Activated naive CD4-positive, alpha-beta T cell treated with anti-CD3 and anti-CD28 coated beads, Interleukin-2, amount 50 U/mL, for 72 hours (primary cell): ENCODE data around the gene CFAP97D2. TPM values are rescaled to one million over a fixed set of nuclear protein-coding genes. Genes with fewer than 3 reads are reported as not detected.
"Not testable (repeated sequence)": the region's sequence is repeated elsewhere in the genome, so short reads cannot be mapped to it uniquely, and the experiment has no call there.

Source experiments
- ATAC-seq, 2 donors: fragments of 150-1000 bp; cut with Tn5 transposase; 2 replicates each; pipeline ENCODE4 v1.10.0; 2021; ENCODE audit warnings: mild to moderate bottlenecking in 2 of 2, moderate library complexity in 2 of 2
- DNase-seq, 2 donors: peaks; one replicate each; pipeline ENCODE4 v3.0.0; 2021 to 2022; ENCODE audit warnings: low spot score in 2 of 2
- H3K27ac Mint-ChIP-seq, 2 donors: one replicate each; pipeline ENCODE4 v1.8.0; 2022; ENCODE audit warnings: mild to moderate bottlenecking in 2 of 2, mixed read lengths in 2 of 2
- H3K36me3 Mint-ChIP-seq, 2 donors: one replicate each; pipeline ENCODE4 v1.8.0; 2022; ENCODE audit warnings: mixed read lengths in 2 of 2
- H3K9me3 Mint-ChIP-seq, 2 donors: one replicate each; pipeline ENCODE4 v1.8.0; 2022; ENCODE audit warnings: mixed read lengths in 2 of 2
- total RNA-seq, 2 donors: library from RNA; stranded (reverse); gene quantifications; one replicate each; pipeline ENCODE4 v1.2.3, GENCODE V29; 2022

CFAP97D2 gene
- total RNA-seq, 2 donors from 2014 or later: not detected

GRCh38 chr13:114141261-114141996 is 37.6 kb upstream of the CFAP97D2 start:
- Mint-ChIP-seq H3K9me3 (peaks cover 0 to 4% of the 10 kb centered on the region in 2 donors), H3K36me3 (peaks cover 0 to 4% of the 10 kb centered on the region in 2 donors), H3K27ac (no peak overlapping the region)
- no peak for DNase-seq
- ATAC-seq: no peak

- Mint-ChIP-seq H3K9me3 (peaks cover 0 to 4% of the 10 kb centered on the region in 2 donors), H3K27ac (no peak overlapping the region), H3K36me3 (peaks cover 0 to 4% of the 10 kb centered on the region in 2 donors)
- peak in 1 of 2 donors; percentile 4 for ATAC-seq
- no peak for DNase-seq
These were observed 36.9 kb upstream of the CFAP97D2 start for GRCh38 chr13:114142137-114142550.

- Mint-ChIP-seq H3K36me3 (peaks cover 0 to 1% of the 10 kb centered on the region in 2 donors), H3K9me3 (peaks cover 0 to 1% of the 10 kb centered on the region in 2 donors), H3K27ac (no peak overlapping the region)
- DNase-seq (peak; percentile 48 to 71), ATAC-seq (peak; percentile 64 to 67)
These were observed 36.2 kb upstream of the CFAP97D2 start for GRCh38 chr13:114142640-114143490.

GRCh38 chr13:114143806-114144605 is 35.1 kb upstream of the CFAP97D2 start:
- DNase-seq (peak; percentile 39 to 53), ATAC-seq (no peak)
- H3K36me3 Mint-ChIP-seq: no peaks in the 10 kb centered on the region
- H3K9me3 Mint-ChIP-seq: no peaks in the 10 kb centered on the region
- H3K27ac Mint-ChIP-seq: no peak overlapping the region

GRCh38 chr13:114144606-114145244 is 34.3 kb upstream of the CFAP97D2 start:
- peak in 1 of 2 donors; percentile 2 for DNase-seq
- Mint-ChIP-seq H3K9me3 (no peaks in the 10 kb centered on the region), H3K27ac (no peak overlapping the region), H3K36me3 (no peaks in the 10 kb centered on the region)
- ATAC-seq: no peak

- Mint-ChIP-seq H3K27ac (no peak overlapping the region), H3K9me3 (no peaks in the 10 kb centered on the region), H3K36me3 (no peaks in the 10 kb centered on the region)
- no peak for ATAC-seq
- DNase-seq: peak in 1 of 2 donors; percentile 7
These were observed 33.8 kb upstream of the CFAP97D2 start for GRCh38 chr13:114145256-114145655.

- no peak overlapping the region for H3K27ac Mint-ChIP-seq
- no peaks in the 10 kb centered on the region for H3K9me3 Mint-ChIP-seq
- no peaks in the 10 kb centered on the region for H3K36me3 Mint-ChIP-seq
- ATAC-seq (no peak), DNase-seq (no peak)
These were observed 33.3 kb upstream of the CFAP97D2 start for GRCh38 chr13:114145722-114146121.

- Mint-ChIP-seq H3K9me3 (no peaks in the 10 kb centered on the region), H3K27ac (peak overlapping the region in 1 of 2 donors; percentile 81), H3K36me3 (no peaks in the 10 kb centered on the region)
- no peak for ATAC-seq
- DNase-seq: no peak
These were observed 32.9 kb upstream of the CFAP97D2 start for GRCh38 chr13:114146173-114146572.

GRCh38 chr13:114146629-114147028 is 32.4 kb upstream of the CFAP97D2 start:
- no peak for ATAC-seq
- H3K27ac Mint-ChIP-seq: peak overlapping the region in 1 of 2 donors; percentile 81
- no peaks in the 10 kb centered on the region for H3K9me3 Mint-ChIP-seq
- DNase-seq: peak in 1 of 2 donors; percentile 15
- H3K36me3 Mint-ChIP-seq: no peaks in the 10 kb centered on the region

GRCh38 chr13:114147803-114148520 is 31.1 kb upstream of the CFAP97D2 start:
- Mint-ChIP-seq H3K27ac (peak overlapping the region; percentile 93 to 98), H3K36me3 (no peaks in the 10 kb centered on the region), H3K9me3 (no peaks in the 10 kb centered on the region)
- no peak for DNase-seq
- peak; percentile 39 to 41 for ATAC-seq

- ATAC-seq (peak; percentile 91 to 92), DNase-seq (peak; percentile 78 to 85)
- Mint-ChIP-seq H3K27ac (peak overlapping the region; percentile 93 to 98), H3K36me3 (no peaks in the 10 kb centered on the region), H3K9me3 (peaks cover 2 to 3% of the 10 kb centered on the region in 2 donors)
These were observed 30.6 kb upstream of the CFAP97D2 start for GRCh38 chr13:114148521-114148855.

- DNase-seq, H3K36me3 Mint-ChIP-seq, ATAC-seq, H3K9me3 Mint-ChIP-seq: not testable (repeated sequence)
- H3K27ac Mint-ChIP-seq: peak overlapping the region; percentile 93 to 98
These were observed 30.2 kb upstream of the CFAP97D2 start for GRCh38 chr13:114148886-114149285.

GRCh38 chr13:114149774-114150740 is 29.0 kb upstream of the CFAP97D2 start:
- H3K36me3 Mint-ChIP-seq: no peaks in the 10 kb centered on the region
- H3K9me3 Mint-ChIP-seq: peaks cover 7% of the 10 kb centered on the region in 2 donors
- peak overlapping the region; percentile 93 to 98 for H3K27ac Mint-ChIP-seq
- no peak for DNase-seq
- ATAC-seq: peak in 1 of 2 donors; percentile 31

- Mint-ChIP-seq H3K9me3 (peaks cover 7% of the 10 kb centered on the region in 2 donors), H3K27ac (peak overlapping the region in 1 of 2 donors; percentile 79), H3K36me3 (no peaks in the 10 kb centered on the region)
- ATAC-seq: no peak
- no peak for DNase-seq
These were observed 28.0 kb upstream of the CFAP97D2 start for GRCh38 chr13:114151031-114151430.
